Mesenchymal stem cell (in vitro differentiated cells and primary cell): Measurements from ENCODE around the gene VAPB.

Experiments used
- DNase-seq: peaks from one replicate; pipeline ENCODE4 v3.0.0-alpha.2; 2013
- H2AFZ ChIP-seq: one replicate; pipeline ENCODE4 v1.6.1; 2013; ENCODE audit warnings: low read depth, mild to moderate bottlenecking, control low read depth, inconsistent platforms, low read length, moderate library complexity
- H2AK5ac ChIP-seq: 2 replicates; pipeline ENCODE4 v1.6.1; 2013; ENCODE audit warnings: low read length, moderate library complexity, mild to moderate bottlenecking, inconsistent platforms; ENCODE audit not compliant: severe bottlenecking
- H2BK120ac ChIP-seq: one replicate; pipeline ENCODE4 v1.6.1; 2013; ENCODE audit warnings: low read depth, mild to moderate bottlenecking, inconsistent platforms, low read length, moderate library complexity
- H2BK12ac ChIP-seq, 2 experiments: one replicate each; pipeline ENCODE4 v1.6.1; 2013; ENCODE audit warnings: inconsistent platforms in 2 of 2, low read length in 2 of 2, mild to moderate bottlenecking in 2 of 2, moderate library complexity in 2 of 2, control low read depth in 1 of 2
- H2BK15ac ChIP-seq: one replicate; pipeline ENCODE4 v1.6.1; 2013; ENCODE audit warnings: mild to moderate bottlenecking, low read depth, inconsistent platforms; ENCODE audit not compliant: poor library complexity, severe bottlenecking
- H2BK5ac ChIP-seq: 2 replicates; pipeline ENCODE4 v1.6.1; 2013; ENCODE audit warnings: low read depth, mild to moderate bottlenecking, low read length, control low read depth, inconsistent platforms; ENCODE audit not compliant: poor library complexity, severe bottlenecking
- H3K14ac ChIP-seq, 2 experiments: one replicate each; pipeline ENCODE4 v1.6.1; 2013; ENCODE audit warnings: inconsistent platforms in 2 of 2, low read length in 2 of 2, control low read depth in 1 of 2, mild to moderate bottlenecking in 1 of 2, moderate library complexity in 1 of 2
- H3K18ac ChIP-seq, 2 experiments: one replicate each; pipeline ENCODE4 v1.6.1; 2013; ENCODE audit warnings: inconsistent platforms in 2 of 2, low read length in 2 of 2, control low read depth in 1 of 2, low read depth in 1 of 2, mild to moderate bottlenecking in 1 of 2
- H3K23ac ChIP-seq, 2 experiments: one replicate each; pipeline ENCODE4 v1.6.1; 2013; ENCODE audit warnings: inconsistent platforms in 2 of 2, low read length in 2 of 2, mild to moderate bottlenecking in 2 of 2, moderate library complexity in 2 of 2, control low read depth in 1 of 2
- H3K27ac ChIP-seq: 2 replicates; pipeline ENCODE4 v1.5.1; 2013; ENCODE audit warnings: mild to moderate bottlenecking, moderate library complexity, low read length, control low read depth, inconsistent platforms; ENCODE audit not compliant: poor library complexity, severe bottlenecking
- H3K27me3 ChIP-seq, 2 experiments: 2 replicates each; pipeline versions ENCODE4 v1.6.1 to v1.7.0; 2013; ENCODE audit warnings: low read length in 2 of 2, mild to moderate bottlenecking in 2 of 2, moderate library complexity in 2 of 2, control low read depth in 1 of 2, inconsistent platforms in 1 of 2; ENCODE audit not compliant: control insufficient read depth in 1 of 2, insufficient read depth in 1 of 2
- H3K36me3 ChIP-seq, 2 experiments: 2 replicates each; pipeline versions ENCODE4 v1.6.1 to v1.7.0; 2013; ENCODE audit warnings: low read length in 2 of 2, control low read depth in 1 of 2, inconsistent platforms in 1 of 2, low read depth in 1 of 2, mild to moderate bottlenecking in 1 of 2; ENCODE audit not compliant: insufficient read depth in 2 of 2, control insufficient read depth in 1 of 2
- H3K4ac ChIP-seq, 2 experiments: one replicate each; pipeline ENCODE4 v1.6.1; 2013; ENCODE audit warnings: inconsistent platforms in 2 of 2, low read length in 2 of 2, mild to moderate bottlenecking in 2 of 2, moderate library complexity in 2 of 2, control low read depth in 1 of 2, low read depth in 1 of 2
- H3K4me1 ChIP-seq: 2 replicates; pipeline ENCODE4 v1.6.1; 2013; ENCODE audit warnings: low read depth, low read length, control low read depth; ENCODE audit not compliant: control insufficient read depth, insufficient read depth
- H3K4me2 ChIP-seq: 2 replicates; pipeline ENCODE4 v1.6.1; 2013; ENCODE audit warnings: low read length, mild to moderate bottlenecking, inconsistent platforms; ENCODE audit not compliant: poor library complexity, severe bottlenecking
- H3K4me3 ChIP-seq, 2 experiments: 2 replicates each; pipeline versions ENCODE4 v1.5.1 to v1.7.0; 2013; ENCODE audit warnings: low read length in 2 of 2, mild to moderate bottlenecking in 2 of 2, control low read depth in 1 of 2, low read depth in 1 of 2; ENCODE audit not compliant: insufficient read depth in 1 of 2
- H3K79me1 ChIP-seq: replicated peaks from 2 replicates; pipeline ENCODE4 v1.6.1; 2013; ENCODE audit warnings: mild to moderate bottlenecking, control low read depth, low read length, inconsistent platforms; ENCODE audit not compliant: poor library complexity, severe bottlenecking
- H3K9ac ChIP-seq: 2 replicates; pipeline ENCODE4 v1.7.0; 2013; ENCODE audit warnings: mild to moderate bottlenecking, low read length, moderate library complexity
- H3K9me3 ChIP-seq: 2 replicates; pipeline ENCODE4 v1.7.0; 2013; ENCODE audit warnings: mild to moderate bottlenecking, low read length; ENCODE audit not compliant: control insufficient read depth
- H4K8ac ChIP-seq: one replicate; pipeline ENCODE4 v1.6.1; 2013; ENCODE audit warnings: inconsistent platforms, mild to moderate bottlenecking, low read length, moderate library complexity
- H4K91ac ChIP-seq: one replicate; pipeline ENCODE4 v1.6.1; 2013; ENCODE audit warnings: mild to moderate bottlenecking, low read length, inconsistent platforms
- WGBS: methylation state at CpG from one replicate; pipeline ENCODE4 v1.1.7; 2013; ENCODE audit warnings: mixed read lengths; 5-methylcytosine and 5-hydroxymethylcytosine counted together

The VAPB gene

DNA sequence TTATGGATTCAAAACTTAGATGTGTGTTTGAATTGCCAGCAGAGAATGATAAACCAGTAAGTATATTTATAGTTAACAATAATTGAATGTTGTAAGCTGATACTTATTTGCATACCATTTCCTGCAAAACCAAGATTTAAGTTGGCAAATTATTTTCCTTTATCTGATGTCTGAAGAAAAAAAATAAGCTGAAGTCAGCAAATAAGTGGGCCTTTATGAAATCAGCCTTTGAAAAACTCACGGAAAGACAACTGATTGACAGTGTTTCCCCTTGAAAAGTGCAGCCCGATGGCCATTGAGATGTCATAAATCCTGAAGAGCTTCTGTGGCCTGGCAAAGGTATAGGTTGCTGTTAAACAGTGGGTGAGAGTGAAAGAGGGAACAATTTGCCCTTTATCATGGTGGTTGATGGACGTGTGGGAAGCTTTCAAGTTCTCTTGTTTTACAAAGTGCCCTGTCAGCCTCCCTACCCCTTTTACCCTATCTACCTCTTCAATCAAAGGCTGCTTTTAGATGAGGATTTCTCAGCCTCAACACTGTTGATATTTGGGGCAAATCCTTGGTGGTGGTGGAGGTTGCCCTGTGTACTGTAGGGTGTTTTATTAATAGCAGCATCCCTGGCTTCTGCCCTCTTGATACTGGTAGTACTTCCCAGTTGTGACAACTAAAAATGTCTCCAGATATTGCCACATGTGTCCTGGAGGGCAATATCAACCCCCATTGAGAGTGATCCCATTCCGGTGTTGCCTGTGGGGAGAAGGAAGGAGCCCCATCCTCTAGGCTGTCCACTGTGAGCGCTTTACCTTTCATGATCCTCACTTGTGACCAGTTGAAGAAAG is 50.2 kb downstream of the VAPB start:
- no peak overlapping the region for H2AK5ac ChIP-seq
- H2BK15ac ChIP-seq, result no peak overlapping the region
- H3K14ac ChIP-seq, result peak overlapping the region in 1 of 2 experiments; percentile 10
- no peak overlapping the region for H4K91ac ChIP-seq
- H2BK5ac ChIP-seq, result no peak overlapping the region
- H3K27me3 ChIP-seq, result no peaks in the 10 kb centered on the region
- H3K9ac ChIP-seq, result no peak overlapping the region
- H3K36me3 ChIP-seq, result peaks cover 15 to 61% of the 10 kb centered on the region in 2 experiments
- H3K27ac ChIP-seq, result no peak overlapping the region
- no peak overlapping the region for H4K8ac ChIP-seq
- H3K23ac ChIP-seq, result no peak overlapping the region
- H3K4me2 ChIP-seq, result no peak overlapping the region
- peaks cover 6% of the 10 kb centered on the region for H3K4me1 ChIP-seq
- peaks cover 27% of the 10 kb centered on the region for H3K79me1 ChIP-seq
- WGBS, result 96% methylated on average over 4 of the region's 5 CpGs
- H3K4me3 ChIP-seq, result no peak overlapping the region
- H3K18ac ChIP-seq, result peak overlapping the region in 1 of 2 experiments; percentile 34
- no peak overlapping the region for H2BK120ac ChIP-seq
- H3K4ac ChIP-seq, result peak overlapping the region; percentile 37 to 42
- no peaks in the 10 kb centered on the region for H3K9me3 ChIP-seq
- no peak overlapping the region for H2AFZ ChIP-seq
- no peak for DNase-seq
- H2BK12ac ChIP-seq, result no peak overlapping the region

DNA sequence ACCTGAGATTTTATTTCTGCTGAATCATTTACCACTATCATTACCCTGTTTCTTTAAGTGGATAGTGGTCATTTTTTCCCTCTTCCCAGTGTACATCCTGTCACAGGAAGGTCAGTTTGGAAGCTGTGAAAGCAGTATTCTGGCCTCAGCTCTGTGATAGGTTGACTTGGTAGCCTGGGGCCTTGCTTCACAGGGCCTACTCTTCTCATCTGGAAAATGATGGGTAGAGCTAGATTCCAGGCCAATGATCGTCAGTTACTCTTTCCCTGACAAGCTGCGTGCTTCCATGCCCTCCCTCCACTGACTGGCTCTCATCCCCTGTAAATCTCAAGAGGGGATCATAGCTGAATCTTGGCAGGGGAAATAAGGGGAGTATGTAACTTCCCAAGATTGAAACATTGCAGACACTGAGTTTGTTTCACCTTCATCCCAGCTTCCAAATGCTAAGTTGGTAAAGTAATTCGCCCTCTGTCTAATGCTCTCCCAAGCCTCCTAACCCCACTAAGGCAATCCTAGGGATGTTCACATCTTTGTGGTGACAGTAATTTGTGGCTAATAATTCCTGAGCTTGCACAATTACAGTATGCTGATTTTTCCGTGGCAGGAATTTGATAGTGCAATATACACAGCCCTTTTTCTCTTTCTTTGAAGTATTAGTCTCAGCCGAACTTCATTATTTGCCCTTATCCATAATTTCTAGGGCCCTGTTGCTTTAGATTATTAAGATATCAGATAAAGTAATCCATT is 51.2 kb downstream of the VAPB start:
- Histone ChIP-seq H3K27ac (no peak overlapping the region), H2BK120ac (no peak overlapping the region), H3K4me3 (no peak overlapping the region), H3K9me3 (no peaks in the 10 kb centered on the region), H3K27me3 (no peaks in the 10 kb centered on the region), H3K23ac (no peak overlapping the region), H3K4ac (no peak overlapping the region), H2AK5ac (no peak overlapping the region), H4K8ac (no peak overlapping the region), H3K36me3 (peaks cover 24 to 69% of the 10 kb centered on the region in 2 experiments), H3K79me1 (peaks cover 32% of the 10 kb centered on the region), H3K9ac (no peak overlapping the region), H2BK12ac (no peak overlapping the region), H3K18ac (no peak overlapping the region), H4K91ac (no peak overlapping the region), H3K4me1 (peaks cover 6% of the 10 kb centered on the region), H3K14ac (no peak overlapping the region), H3K4me2 (no peak overlapping the region), H2AFZ (no peak overlapping the region), H2BK5ac (no peak overlapping the region), H2BK15ac (no peak overlapping the region)
- DNase-seq, result peak; percentile 36
- 100% methylated on average over 1 of the region's 5 CpGs for WGBS

DNA sequence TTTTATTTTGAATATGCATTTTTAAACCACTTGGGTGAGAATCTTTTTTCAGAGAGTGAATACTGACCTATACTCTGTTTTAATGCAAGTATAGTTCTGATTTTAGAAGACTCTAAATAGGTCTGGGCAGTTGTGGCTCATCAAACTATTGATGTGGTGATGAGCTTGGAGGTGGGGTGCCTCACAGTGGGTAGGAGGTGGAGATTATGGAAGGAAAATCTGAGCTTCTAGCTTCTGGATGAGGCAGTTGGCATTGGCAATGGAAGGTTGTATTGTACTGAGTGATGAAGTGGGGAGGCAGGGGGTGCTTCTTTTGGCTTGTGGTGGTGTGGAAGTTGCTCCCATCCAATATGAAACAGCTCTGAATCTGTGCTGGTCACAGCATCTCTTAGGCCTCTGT is 52.7 kb downstream of the VAPB start:
- no peak overlapping the region for H2BK5ac ChIP-seq
- H3K79me1 ChIP-seq, result peaks cover 36% of the 10 kb centered on the region

DNA sequence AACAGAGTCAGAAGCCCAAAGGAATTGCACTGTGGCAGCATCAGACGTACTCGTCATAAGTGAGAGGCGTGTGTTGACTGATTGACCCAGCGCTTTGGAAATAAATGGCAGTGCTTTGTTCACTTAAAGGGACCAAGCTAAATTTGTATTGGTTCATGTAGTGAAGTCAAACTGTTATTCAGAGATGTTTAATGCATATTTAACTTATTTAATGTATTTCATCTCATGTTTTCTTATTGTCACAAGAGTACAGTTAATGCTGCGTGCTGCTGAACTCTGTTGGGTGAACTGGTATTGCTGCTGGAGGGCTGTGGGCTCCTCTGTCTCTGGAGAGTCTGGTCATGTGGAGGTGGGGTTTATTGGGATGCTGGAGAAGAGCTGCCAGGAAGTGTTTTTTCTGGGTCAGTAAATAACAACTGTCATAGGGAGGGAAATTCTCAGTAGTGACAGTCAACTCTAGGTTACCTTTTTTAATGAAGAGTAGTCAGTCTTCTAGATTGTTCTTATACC is 55.8 kb downstream of the VAPB start:
- no peaks in the 10 kb centered on the region for H3K27me3 ChIP-seq
- H2BK120ac ChIP-seq, result no peak overlapping the region
- H3K23ac ChIP-seq, result no peak overlapping the region
- H3K9me3 ChIP-seq, result no peaks in the 10 kb centered on the region
- peaks cover 39% of the 10 kb centered on the region for H3K79me1 ChIP-seq
- WGBS, result 97% methylated on average over 5 of the region's 5 CpGs
- no peaks in the 10 kb centered on the region for H3K4me1 ChIP-seq
- no peak overlapping the region for H3K18ac ChIP-seq
- H3K4me3 ChIP-seq, result no peak overlapping the region
- H3K27ac ChIP-seq, result no peak overlapping the region
- H3K4ac ChIP-seq, result no peak overlapping the region
- H2AK5ac ChIP-seq, result no peak overlapping the region
- no peak overlapping the region for H4K91ac ChIP-seq
- peaks cover 38 to 68% of the 10 kb centered on the region in 2 experiments for H3K36me3 ChIP-seq
- H2AFZ ChIP-seq, result no peak overlapping the region
- H4K8ac ChIP-seq, result no peak overlapping the region
- H2BK12ac ChIP-seq, result no peak overlapping the region
- DNase-seq, result no peak
- no peak overlapping the region for H2BK15ac ChIP-seq
- no peak overlapping the region for H3K9ac ChIP-seq
- no peak overlapping the region for H2BK5ac ChIP-seq
- no peak overlapping the region for H3K14ac ChIP-seq
- H3K4me2 ChIP-seq, result no peak overlapping the region

More for the DNA sequence above, 52.7 kb downstream of the VAPB start:
- Histone ChIP-seq H4K8ac (no peak overlapping the region), H3K14ac (no peak overlapping the region), H4K91ac (no peak overlapping the region), H2BK15ac (no peak overlapping the region), H3K36me3 (peaks cover 32 to 73% of the 10 kb centered on the region in 2 experiments), H2AK5ac (no peak overlapping the region), H2BK120ac (no peak overlapping the region), H3K27me3 (no peaks in the 10 kb centered on the region), H3K4me1 (peaks cover 4% of the 10 kb centered on the region), H3K23ac (no peak overlapping the region), H3K4me3 (no peak overlapping the region), H3K4me2 (no peak overlapping the region), H3K9me3 (no peaks in the 10 kb centered on the region), H2AFZ (no peak overlapping the region), H3K4ac (no peak overlapping the region), H3K9ac (no peak overlapping the region), H3K27ac (no peak overlapping the region), H2BK12ac (no peak overlapping the region), H3K18ac (no peak overlapping the region)
- no peak for DNase-seq
